Brain pericyte (primary cell): ENCODE data around the gene CD247.

Source experiments
- DNase-seq: peaks from one replicate; pipeline ENCODE4 v3.0.0-alpha.2; 2012; ENCODE audit warnings: low read depth, low spot score

The CD247 gene

DNA sequence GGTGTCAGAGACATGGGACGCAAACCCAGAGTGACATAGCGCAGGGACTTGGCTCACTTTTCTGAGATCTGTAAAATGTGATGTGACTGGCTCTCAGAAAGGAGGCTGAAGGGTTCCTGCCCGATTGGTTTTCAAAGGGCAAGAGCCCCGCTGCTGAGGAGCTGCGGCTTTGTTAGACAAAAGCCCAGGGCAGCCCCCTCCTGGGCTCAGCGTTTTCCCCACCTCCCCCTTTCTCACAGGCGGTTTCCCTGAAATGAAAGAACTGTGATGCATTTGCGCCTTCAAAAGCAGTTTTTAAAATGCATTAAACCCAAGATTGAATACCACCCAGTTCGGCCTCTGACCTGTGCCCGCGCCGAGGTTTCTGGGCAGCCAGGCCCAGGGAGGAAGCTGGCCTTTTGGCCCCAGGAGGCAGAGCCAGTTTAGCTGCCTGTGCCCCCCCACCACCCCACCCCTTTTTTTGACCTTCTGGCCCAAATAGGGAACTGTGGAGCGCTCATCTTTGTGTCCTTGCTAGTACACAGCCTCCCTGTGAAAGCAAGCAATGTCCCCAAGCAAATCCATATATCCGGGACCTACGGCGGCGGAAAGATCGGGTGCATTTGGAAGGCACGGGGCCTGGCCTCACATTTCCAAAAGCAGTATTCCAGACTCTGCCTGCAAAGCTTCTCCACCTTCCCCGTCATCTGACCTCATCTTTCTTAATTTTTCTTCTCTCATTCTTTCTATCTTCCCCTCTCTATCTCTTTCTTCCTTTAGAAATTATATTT is 28.6 kb downstream of the CD247 start:
- DNase-seq = no peak

DNA sequence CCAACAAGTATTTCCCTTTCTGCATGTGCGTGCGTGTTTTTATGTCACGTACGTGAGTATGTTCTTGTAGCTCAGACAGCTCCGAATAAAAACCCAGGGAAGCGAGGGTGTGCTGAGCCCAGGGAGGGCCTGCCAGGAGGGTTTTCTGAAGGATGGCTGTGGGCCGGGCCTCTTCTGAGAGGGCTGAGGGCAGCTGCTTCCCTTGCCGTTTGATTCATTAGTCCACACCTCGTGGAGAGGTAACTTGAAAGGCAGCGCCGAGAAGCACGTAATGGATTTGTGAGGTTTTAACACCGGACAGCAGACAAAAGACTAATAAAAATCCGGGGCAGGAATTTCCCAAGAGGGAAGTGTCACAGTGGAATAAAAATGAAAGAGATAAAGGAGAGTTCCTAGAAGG is 29.5 kb downstream of the CD247 start:
- DNase-seq = no peak

DNA sequence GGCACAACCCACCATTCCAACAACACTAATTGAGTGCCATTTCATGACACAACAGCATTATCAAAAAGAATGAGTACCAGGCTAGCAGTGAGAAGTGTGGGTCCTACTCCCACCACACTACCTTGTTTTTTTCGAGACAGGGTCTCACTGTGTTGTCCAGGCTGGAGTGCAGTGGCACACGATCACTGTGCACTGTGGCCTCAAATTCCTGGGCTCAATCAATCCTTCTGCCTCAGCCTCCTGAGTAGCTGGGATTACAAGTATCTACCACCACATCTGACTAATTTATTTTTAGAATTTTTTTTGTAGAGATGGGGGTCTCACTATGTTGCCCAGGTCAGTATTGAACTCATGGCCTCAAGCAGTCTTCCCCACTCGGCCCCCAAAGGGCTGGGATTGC is 30.7 kb downstream of the CD247 start:
- DNase-seq = no peak

DNA sequence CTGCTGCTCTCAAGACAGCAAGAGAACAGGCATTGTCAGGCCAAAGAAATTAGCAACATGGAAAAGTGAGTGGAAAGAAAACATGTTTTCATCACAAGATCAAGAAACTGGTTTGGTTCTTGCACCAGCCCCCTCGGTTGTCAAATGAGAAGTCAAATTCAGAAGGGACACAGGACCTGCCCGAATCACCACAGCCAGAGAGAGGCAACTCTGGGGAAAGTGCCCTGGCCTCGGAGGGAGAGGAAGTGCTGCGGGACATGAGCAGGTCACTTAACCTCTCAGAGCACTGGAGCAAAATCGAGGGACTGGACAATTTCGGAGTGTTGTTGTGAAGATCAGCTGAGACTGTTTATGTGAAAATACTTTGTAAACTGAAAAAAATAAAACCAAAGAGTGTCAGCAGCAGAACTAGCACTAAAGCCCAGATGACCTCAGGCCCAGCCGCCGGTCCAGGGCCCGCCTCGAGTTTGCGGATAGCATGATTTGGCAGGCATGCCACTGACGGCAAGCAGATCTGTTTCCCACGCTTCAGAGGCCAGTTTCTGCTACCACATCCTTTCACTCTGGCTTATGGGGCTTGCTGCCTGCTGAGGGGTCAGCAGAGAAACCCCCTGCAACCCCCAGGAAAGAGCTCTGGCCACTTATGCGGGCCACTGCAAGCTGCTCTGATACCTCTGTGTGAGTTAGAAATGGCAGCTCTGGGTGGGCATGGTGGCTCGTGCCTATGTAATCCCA is 32.1 kb downstream of the CD247 start:
- DNase-seq = no peak

DNA sequence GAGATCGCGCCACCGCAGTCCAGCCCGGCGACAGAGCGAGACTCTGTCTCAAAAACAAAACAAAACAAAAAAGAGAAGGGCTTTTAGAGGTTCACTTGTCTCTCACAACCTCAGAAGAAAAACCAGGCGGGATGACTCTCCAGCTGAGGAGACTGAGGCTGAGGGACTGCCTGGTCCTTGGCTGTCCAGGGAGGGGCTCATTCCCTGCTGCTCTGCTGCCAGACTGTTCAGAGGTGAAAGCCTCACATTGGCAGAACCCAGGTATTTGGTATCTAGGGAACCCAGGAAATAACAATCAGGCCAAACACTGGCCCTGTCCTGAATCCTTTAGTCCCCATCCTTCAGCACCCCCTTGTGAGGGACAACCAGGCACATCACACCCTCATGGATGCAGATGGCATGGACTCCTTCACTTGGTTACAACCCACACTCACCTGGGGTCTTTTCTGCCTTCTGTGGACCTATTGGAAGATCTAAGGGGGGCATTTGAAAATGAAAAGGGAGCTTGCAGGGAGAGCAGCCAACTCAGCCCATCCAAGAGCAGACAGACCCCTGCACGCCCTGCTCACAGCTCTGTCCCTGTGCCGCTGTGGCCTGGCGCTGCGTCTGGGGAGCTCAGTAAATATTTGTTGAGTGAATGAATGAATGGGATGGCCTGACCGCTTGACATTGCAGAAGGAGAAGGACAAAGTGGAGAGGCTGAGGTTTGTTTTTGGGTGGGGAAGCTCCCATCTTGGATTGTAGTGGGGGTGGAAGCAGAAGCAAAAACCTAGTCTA is 33.4 kb downstream of the CD247 start:
- no peak for DNase-seq

DNA sequence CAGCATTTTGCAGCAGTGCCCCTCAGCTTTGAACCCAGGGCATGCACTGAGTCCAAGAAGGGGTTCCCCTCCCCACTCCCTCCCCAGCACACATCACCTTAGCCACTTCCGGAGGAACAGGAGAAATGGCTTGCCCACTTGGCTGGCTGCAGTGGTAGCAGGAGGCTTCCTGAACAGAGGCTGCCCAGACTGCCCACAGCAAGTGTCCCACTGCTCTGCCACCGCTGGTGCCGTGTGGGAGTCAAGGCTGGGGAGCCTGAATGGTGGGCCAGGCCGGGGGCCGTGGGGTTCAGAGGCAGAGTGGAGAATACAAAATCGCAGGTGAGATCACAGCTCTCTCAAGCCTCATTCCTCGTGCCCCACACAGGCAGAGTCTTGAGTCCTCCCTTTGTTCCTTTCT is 34.5 kb downstream of the CD247 start:
- no peak for DNase-seq

DNA sequence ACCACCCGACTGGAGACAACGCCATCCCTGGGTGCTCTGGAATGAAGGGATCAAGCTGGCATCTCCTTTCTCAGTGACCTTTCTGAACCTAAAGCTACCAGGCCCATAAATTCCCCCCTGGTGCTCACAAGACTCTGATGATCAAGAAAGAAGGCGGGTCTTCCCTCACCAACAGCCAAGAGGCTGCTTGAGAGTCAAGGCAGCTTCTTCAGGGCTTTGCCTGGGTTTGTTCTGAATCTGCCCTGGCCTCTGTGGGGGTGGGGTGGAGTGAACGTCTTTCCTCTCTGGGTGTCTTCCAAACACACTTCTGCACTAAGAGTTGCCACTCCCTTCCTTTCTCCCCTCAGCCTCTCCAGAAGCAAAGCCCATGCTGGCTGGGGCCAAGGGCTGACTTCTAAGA is 36.1 kb downstream of the CD247 start:
- no peak for DNase-seq

DNA sequence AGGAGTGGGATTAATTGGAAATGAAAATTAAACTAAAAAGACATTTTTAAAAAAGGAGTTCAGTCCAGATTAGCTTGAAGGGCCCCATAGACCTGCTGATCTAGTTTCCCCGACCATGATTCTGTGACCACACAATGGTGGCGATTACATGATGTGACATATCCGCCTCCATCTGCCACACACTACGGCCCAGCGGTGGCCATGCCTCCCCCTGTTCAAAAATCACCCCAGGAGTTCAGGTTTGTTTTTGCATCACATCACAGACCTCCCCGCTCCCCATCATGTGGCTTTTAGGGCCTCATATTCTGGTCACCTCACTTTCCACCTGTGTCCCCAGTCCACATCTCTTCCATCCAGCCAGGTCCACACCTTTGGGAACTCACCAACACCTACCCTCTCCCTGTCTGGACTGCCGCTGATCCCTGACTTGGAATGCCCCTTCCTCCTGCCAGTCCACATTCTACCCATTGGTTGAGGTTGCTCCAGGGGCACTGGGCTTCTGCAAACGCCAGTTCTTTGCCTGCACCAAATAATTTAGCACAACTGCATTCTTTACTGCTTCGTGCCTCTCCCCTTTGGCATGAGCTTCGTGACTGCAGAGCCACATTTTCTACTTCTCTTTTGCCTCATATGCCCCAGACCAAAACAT is 38.9 kb downstream of the CD247 start:
- DNase-seq = no peak

DNA sequence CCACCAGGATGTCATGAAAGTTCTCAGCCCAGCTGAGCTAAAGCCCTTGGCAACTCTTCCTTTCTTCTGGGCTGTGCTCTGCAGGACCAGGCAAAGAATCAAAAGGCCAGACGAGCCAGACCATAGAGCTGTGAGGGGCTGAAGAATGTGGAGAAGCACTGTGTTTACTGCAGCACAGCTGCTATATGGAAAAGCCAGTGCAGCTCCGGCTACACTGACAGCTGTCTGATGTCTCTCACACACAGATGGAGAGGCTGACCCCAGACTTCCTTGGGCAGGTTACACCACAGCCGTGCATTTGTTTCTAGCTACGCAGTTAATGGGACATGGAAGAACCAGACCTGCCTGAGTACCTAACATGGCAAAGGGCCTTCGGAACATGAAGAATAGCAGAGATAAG is 40.3 kb downstream of the CD247 start:
- no peak for DNase-seq

DNA sequence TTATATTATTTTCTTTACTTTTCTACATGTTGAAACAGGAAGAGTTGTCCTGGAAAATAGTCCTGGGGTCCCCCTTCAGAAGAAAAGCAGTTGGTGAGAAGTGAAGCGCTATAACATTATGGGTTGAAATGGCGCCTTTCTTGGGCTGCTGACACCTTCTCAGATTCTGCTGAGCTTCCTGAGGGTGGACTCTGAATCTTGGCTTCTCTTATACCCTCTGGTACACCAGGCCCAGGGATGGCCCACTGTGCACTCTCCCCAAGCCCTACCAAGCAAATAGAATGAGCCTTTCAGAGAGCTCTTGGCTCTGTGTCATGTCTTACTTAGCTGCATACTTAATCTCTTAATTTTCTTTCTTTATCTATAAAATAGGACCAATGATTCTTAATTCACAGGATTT is 42.3 kb downstream of the CD247 start:
- no peak for DNase-seq

DNA sequence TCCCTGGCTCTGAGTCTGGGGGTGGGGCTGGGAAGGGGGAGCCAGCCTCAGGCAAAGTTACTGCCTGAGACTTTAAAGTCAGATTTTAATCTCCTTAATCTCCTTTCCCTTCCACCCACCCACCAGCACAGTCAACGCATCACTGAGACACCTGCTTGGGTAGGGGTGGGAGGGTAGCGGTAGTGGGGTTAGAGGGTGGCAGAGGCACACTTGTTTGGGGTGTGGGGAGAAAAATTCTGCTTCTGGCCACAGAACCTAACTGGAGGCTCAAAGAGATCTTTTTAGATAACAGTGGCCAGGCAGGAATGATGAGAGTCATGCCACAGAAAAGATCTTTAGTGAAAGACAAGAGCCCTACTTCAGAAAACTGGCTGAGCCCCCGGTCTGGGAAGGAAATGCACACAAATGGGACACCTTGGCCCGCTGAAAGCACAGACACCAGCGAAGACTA is 44.1 kb downstream of the CD247 start:
- DNase-seq = no peak

DNA sequence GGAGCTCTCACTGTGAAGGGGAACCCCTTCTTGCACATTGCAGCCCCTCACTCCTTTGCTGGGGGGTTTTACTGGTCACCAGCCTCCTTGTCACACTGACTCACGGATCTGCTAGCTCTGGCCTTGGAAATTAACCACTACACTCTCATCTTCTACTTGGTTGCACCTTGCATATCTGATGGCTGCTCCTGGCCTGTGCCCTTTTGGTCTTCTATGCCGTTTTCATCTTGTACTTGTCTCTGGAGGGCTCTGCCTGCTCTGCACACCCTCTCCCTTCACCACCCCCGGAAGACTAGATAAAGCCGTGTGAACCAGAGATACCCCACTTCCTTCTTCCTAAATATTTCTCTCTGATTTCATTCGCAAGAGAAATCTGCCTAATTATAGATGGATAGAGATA is 44.6 kb downstream of the CD247 start:
- no peak for DNase-seq

DNA sequence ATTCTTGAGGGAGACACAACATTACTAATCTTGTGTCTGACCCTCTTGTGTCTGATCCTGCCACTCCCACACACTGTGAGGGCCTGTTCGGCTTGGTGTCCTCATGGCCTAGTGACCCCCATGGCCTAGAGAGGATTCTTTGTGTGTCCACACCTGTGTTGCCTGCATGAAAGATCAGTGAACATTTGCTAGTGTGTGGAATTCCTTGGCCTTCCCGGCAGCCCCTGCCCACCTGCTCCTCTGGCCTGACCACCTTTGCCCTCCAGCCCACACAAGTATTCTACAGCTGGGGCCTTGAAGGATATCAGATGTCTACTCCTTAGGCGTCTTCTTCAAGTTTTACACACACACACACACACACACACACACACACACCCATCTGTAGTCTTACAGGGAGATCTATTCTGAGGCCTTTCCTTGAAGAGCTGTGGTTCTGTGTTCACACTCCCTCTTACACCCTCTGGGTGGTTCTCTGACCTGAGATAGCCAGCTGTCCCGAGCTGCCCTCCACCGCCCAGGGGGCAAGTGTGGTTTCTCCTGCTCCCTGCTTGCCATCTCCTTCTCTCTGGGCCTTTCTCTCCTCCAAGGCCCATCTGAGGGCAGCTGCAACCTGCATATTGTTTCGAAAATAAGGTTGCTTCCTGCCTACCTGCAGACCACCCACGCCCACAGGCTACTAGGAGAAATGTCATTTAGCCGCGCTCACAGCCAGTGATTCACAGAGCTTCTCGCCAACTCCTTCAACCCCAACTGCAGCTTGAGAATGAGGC is 45.4 kb downstream of the CD247 start:
- no peak for DNase-seq

DNA sequence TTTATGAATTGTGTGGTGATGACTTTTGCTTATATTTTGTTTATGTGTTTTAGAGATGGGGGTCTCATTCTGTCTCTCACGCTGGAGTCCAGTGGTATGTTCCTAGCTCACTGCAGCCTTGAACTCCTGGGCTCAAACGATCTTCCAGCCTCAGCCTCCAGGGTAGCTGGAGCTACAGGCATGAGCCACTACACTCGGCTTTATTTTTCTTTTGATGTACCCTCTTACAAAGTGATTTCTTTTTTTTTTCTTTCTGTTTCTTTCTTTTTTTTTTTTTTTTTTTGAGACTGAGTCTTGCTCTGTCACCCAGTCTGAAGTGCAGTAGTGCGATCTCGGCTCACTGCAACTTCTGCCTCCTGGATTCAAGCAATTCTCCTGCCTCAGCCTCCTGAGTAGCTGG is 46.8 kb downstream of the CD247 start:
- DNase-seq = no peak

DNA sequence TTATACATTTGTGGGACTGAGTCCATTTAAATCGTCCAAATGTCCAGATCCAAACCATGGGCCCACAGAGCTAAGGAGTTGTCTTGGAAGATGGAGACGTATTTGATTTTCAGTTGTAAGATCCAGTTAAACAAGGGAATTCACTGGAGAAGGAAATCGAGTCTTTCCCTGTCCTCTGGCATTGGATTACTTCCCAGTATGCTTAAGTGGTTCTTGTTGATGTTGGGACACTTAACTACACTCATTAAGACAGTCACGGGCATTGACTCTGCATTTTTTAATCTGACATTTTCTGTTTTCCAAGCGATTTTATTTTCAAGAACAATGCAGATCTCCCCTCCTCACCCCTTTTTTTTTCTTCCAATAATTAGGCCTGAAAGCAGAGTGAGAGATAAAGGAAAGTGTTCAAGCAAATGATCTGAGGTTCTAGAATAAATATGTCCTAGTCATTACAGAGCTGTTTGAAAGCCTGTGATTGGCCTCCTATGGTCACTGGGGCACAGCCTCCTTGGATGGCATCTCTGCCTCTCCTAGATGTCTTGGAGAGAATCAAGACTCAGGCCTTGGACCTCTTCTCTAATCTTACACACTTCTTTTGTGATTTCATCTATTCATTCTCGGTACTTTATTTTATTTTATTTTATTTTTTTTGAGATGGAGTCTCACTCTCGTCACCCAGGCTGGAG is 48.9 kb downstream of the CD247 start:
- DNase-seq = no peak

DNA sequence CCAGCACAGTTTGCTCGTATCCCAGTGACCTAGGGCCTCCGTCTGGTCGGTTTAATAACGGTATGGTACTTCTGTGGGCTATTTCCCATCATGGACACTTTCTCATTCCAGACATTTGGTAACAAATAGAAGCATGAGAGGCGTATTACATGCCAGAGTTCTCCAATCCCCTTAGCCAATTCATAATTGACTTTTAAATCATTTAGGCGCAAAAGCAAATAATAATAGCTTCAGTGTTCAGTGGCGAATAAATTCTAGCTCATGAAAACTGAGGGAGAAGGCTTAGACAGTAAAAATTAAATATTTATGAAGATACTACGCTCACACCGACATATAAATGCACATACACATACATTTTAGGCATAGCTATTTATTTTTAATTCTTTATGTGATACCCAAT is 50.6 kb downstream of the CD247 start:
- no peak for DNase-seq

DNA sequence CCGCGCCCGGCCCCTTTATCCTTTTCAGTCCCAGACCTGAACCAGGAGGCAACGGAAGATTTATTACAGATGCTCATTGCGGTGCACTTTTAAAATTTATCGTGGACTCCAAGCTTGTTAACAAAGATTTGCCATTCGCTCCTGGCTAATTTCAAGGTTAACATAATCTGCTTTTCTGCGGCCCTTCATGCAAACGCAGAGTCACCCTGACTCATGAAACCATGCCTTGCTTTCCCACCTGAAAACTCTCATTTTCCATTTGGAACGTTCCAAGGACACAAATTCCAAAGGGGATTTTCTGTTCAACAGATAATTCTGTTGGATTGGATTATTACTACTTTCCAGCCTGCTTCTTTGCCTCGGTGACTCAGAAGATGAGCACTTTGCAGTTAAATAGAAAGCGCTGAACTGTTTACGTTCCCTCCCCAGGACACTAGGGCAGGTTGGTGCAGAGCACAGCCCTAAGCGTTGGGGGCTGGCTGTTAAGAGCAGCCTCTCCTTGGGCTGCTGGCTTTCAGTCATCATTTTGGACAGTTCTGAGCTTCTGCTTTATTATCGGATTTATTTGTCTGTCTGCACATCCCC is 51.1 kb downstream of the CD247 start:
- DNase-seq = no peak

DNA sequence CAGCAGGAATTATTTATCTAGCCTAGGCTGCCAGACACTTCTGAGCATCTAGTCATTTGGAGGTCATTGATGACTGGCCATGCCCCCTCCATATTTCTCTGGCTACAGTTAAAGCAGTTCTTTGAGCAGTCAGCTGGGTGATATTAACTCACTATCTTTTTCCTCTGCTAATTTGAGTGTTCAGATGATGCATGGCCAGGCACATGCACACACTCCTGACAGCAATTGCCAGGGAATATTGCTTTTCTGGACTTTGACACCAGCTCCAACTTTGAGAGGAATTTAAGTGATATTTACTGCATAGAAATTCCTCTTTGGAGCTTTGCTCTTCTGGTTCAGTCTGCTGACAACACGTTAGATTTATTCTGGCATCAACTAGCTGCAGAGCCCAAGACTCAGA is 52.6 kb downstream of the CD247 start:
- no peak for DNase-seq

DNA sequence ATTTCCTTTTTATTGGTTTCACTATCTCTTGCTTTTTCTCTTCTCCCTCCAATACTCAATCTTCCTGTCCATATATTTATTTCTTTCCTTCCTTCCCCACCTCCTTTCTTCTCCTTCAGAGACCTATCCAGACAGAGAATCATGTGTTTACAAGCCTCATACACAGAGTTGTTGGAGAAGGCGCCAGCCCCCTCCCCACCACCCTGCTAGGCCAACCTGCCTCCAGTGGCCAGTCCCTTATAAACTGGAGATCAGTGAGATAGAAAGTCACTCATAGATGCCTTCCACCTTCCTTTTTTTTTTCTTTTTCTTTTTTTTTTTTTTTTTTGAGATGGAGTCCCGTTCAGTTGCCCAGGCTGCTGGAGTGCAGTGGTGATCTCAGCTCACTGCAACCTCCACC is 53.3 kb downstream of the CD247 start:
- no peak for DNase-seq

DNA sequence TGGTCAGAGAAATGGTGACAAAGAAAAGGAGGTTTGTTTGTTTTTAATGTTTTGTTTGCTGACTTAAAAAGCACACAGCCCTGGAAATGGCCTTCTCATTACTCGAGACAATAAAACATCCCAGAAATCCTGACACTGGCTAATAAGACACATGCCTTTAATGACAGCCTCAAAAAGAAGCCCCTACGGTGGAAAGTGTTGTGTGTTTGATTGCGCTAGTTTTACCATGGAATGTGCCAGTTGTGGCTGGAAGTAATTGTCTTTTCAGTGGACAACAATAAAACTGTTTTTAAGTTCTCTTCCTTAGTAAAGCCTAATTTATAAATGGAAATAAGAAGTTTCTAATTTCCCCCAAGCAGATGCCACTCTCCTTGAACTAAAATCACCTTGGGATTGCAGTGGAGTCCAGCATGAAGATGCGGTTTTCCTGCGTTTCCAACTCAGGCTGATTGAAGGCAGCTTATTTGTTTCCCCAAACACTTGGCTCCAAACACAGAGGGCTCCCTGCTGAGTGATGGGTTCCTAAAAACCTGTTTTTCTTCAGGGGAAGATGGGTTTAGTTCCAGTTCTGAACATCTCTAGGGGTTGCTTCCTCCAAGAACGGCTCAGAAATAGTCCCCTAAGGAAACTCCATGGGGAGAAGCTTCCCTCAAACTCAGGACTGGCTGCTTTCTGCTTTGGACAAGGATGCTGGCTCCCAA is 54.3 kb downstream of the CD247 start:
- no peak for DNase-seq
